OCI-LY7 (cell line): ENCODE measurements around the gene RTL1. TPM values are rescaled to one million over a fixed set of nuclear protein-coding genes. Genes with fewer than 3 reads are reported as not detected.

ENCODE experiments used
- BruUV-seq: library from RNA; stranded (reverse); fragments of 400-500 nt; replicated peaks from 2 replicates; lab custom pipeline; 2021; lab: Mats Ljungman, UMichigan
- CTCF ChIA-PET: fragments of 300-600 bp; sonication (Branson Sonifier 250); formaldehyde crosslinking; loops from one replicate; lab custom pipeline; 2022; ENCODE audit warnings: antibody characterized with exemption; ENCODE audit not compliant: unreplicated experiment; lab: Charles Lee
- POLR2A ChIA-PET: fragments of 300-600 bp; sonication (Branson Sonifier 250); formaldehyde crosslinking; loops from one replicate; lab custom pipeline; 2022; ENCODE audit warnings: antibody characterized with exemption; lab: Charles Lee
- DNase-seq: peaks from one replicate; pipeline ENCODE4 v3.0.0-alpha.2; 2015; ENCODE audit warnings: low spot score
- H2AFZ ChIP-seq: fragments of 200-600 bp; sonication (generic), shearing (Covaris generic); 2 replicates; pipeline ENCODE4 v1.6.1; 2014; ENCODE audit warnings: mild to moderate bottlenecking, antibody characterized with exemption, low read length, moderate library complexity
- H3K27ac ChIP-seq: fragments of 200-600 bp; sonication (generic); 2 replicates; pipeline ENCODE4 v1.5.1; 2014; ENCODE audit warnings: mixed run types, low read depth, mild to moderate bottlenecking, moderate library complexity, low read length, inconsistent platforms; ENCODE audit not compliant: poor library complexity, severe bottlenecking
- H3K36me3 ChIP-seq: fragments of 200-600 bp; sonication (generic); 2 replicates; pipeline ENCODE4 v1.6.1; 2014; ENCODE audit warnings: mild to moderate bottlenecking, antibody characterized with exemption, low read length, moderate library complexity, mixed read lengths; ENCODE audit not compliant: insufficient read depth
- H3K4me1 ChIP-seq: fragments of 200-600 bp; sonication (generic); 2 replicates; pipeline ENCODE4 v1.5.1; 2014; ENCODE audit warnings: mild to moderate bottlenecking, low read length; ENCODE audit not compliant: insufficient read depth, poor library complexity, severe bottlenecking
- H3K4me2 ChIP-seq: fragments of 200-600 bp; sonication (generic); 2 replicates; pipeline ENCODE4 v1.6.1; 2014; ENCODE audit warnings: mild to moderate bottlenecking, low read length
- H3K4me3 ChIP-seq: fragments of 200-600 bp; sonication (generic); 2 replicates; pipeline ENCODE4 v1.5.1; 2014; ENCODE audit warnings: mild to moderate bottlenecking, low read depth, low read length; ENCODE audit not compliant: poor library complexity, severe bottlenecking
- H3K79me2 ChIP-seq: fragments of 200-600 bp; sonication (generic); 2 replicates; pipeline ENCODE4 v1.6.1; 2016; ENCODE audit warnings: low read depth, mild to moderate bottlenecking, low read length, moderate library complexity, mixed read lengths; ENCODE audit not compliant: insufficient read depth
- H3K9me2 ChIP-seq: fragments of 200-600 bp; sonication (generic); 2 replicates; pipeline ENCODE4 v1.6.1; 2016; ENCODE audit warnings: mild to moderate bottlenecking, low read length, mixed read lengths; ENCODE audit not compliant: insufficient read depth
- H3K9me3 ChIP-seq: fragments of 200-600 bp; sonication (generic); 2 replicates; pipeline ENCODE4 v1.6.1; 2014; ENCODE audit warnings: mild to moderate bottlenecking, mixed run types, low read length, mixed read lengths
- H4K20me1 ChIP-seq: fragments of 200-600 bp; sonication (generic); 2 replicates; pipeline ENCODE4 v1.6.1; 2014; ENCODE audit warnings: mild to moderate bottlenecking, antibody characterized with exemption, low read length, moderate library complexity, mixed read lengths; ENCODE audit not compliant: insufficient read depth
- EZH2phosphoT487 ChIP-seq: fragments of 200-600 bp; sonication (generic); IDR thresholded peaks from 2 replicates; pipeline ENCODE4 v1.6.1; 2018; ENCODE audit warnings: low read depth, borderline replicate concordance, mild to moderate bottlenecking, mixed run types, antibody characterized with exemption, low read length, moderate library complexity, mixed read lengths
- intact Hi-C: fragments of 100-400 bp; cut with micrococcal nuclease; formaldehyde crosslinking; loops from one replicate; pipeline ENCODE4 v1.10.0; 2022; ENCODE audit not compliant: unreplicated experiment
- total RNA-seq, 2 experiments: library from RNA; depleted of rRNA in 1 of 2; stranded (reverse); fragments of >200 nt in 1 of 2; shearing (Covaris generic) in 1 of 2; gene quantifications; 2 replicates each; pipeline ENCODE4 v1.2.3, GENCODE V29; 2014 to 2022
- TF ChIP-seq, protein P1 (sequence below): fragments of 200-600 bp; sonication (generic); conservative IDR thresholded peaks from 2 replicates; pipeline ENCODE4 v1.5.1; 2014; ENCODE audit warnings: mild to moderate bottlenecking, antibody characterized with exemption, low read length, moderate library complexity, mixed read lengths

The RTL1 gene
- total RNA-seq, 2 experiments from 2014 or later: not detected

DNA sequence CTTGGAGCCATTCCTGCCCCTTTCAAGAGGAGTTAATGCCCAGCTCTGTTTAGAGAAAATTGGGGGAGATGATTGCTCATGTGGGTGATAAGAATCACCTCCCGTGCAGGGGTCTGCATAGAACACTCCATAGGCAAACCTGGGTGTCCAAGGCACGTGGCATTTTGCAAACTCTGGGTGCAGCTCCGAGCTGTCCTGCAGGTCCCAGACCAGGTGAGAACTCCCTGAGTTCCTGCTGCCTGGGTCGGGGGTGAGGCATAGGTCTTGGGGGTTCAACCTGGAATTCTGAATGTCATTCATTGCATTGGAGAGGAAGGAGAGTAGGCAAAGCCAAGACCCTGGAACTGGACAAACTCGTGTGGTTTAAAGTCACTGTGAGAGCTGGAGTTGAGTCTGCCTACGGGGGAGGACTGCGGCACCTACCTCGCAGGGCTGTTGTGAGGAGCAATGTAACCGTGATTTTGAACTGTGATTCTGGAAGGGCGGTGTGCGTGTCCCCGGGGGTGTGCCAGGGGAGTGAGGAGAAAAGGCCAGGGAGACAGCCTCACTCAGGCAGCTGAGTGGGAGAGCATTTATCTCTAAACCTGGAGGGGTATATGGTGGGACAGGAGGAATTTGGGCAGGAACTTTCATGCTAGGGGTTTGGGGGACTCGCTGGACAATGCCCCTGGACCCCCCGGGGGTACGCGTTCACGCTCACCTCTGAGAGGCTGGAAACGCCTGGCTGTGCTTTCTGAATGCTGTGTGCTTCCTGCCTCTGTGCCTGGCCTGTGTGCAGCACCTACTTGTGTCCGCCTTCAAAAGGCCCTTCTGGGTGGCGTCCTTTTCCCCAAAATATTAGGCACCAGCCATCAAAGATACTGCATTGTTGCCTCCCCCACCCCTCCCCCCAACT is 47.2 kb downstream of the RTL1 start:
- no TSS peak for BruUV-seq
- DNase-seq: no peak
- H3K36me3 ChIP-seq: no peaks in the 10 kb centered on the region
- ChIA-PET POLR2A (no interaction called here), CTCF (no interaction called here)
- intact Hi-C loops: no loop called here
- TF ChIP-seq EZH2phosphoT487: no peak
- H3K79me2 ChIP-seq: no peaks in the 10 kb centered on the region
- no peak overlapping the region for H3K27ac ChIP-seq
- no peaks in the 10 kb centered on the region for H3K4me1 ChIP-seq
- H3K4me2 ChIP-seq: no peak overlapping the region
- no peak overlapping the region for H2AFZ ChIP-seq
- H3K9me3 ChIP-seq: no peaks in the 10 kb centered on the region
- no peaks in the 10 kb centered on the region for H3K9me2 ChIP-seq
- H4K20me1 ChIP-seq: no peaks in the 10 kb centered on the region
- no peak overlapping the region for H3K4me3 ChIP-seq

DNA sequence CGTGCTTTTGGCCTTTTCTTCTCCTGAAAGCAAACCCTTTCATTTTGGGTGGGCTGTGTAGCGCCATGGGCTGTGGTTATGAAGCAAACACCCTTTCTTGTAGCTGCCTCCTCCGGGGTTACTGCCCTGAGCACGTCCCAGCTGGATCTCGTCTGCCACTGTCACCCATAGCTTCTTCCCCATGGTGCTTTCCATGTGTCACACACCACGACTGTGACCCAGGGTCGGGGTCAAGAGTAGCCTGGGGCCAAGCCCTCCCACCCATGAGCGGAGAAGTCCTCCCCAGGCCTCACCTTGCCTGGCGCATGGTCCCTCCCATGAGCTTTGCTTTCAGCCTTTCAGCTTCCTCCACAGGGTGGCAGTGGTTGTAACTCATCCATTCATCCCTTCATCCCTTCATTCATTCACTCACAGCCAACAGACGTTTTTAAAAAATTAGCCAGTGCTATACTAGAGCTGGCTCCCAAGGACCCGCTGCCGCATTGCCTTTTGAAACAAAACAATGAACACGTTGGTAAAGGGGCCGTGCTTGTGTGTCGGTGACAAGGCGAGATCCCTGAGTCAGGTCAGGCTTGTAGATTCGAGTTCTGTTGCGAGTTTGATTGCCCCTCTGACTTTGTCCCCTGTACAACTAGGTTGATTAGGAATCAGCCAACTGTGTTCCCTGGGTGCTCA is 48.1 kb downstream of the RTL1 start:
- H3K79me2 ChIP-seq: no peaks in the 10 kb centered on the region
- no peaks in the 10 kb centered on the region for H3K36me3 ChIP-seq
- H2AFZ ChIP-seq: no peak overlapping the region
- H3K4me3 ChIP-seq: no peak overlapping the region
- no peak overlapping the region for H3K4me2 ChIP-seq
- H3K9me2 ChIP-seq: no peaks in the 10 kb centered on the region
- no peak overlapping the region for H3K27ac ChIP-seq
- intact Hi-C loops: no loop called here
- H3K9me3 ChIP-seq: no peaks in the 10 kb centered on the region
- no peak for DNase-seq
- POLR2A ChIA-PET: no interaction called here
- TF ChIP-seq EZH2phosphoT487: no peak
- TF ChIP-seq, protein P1, sequence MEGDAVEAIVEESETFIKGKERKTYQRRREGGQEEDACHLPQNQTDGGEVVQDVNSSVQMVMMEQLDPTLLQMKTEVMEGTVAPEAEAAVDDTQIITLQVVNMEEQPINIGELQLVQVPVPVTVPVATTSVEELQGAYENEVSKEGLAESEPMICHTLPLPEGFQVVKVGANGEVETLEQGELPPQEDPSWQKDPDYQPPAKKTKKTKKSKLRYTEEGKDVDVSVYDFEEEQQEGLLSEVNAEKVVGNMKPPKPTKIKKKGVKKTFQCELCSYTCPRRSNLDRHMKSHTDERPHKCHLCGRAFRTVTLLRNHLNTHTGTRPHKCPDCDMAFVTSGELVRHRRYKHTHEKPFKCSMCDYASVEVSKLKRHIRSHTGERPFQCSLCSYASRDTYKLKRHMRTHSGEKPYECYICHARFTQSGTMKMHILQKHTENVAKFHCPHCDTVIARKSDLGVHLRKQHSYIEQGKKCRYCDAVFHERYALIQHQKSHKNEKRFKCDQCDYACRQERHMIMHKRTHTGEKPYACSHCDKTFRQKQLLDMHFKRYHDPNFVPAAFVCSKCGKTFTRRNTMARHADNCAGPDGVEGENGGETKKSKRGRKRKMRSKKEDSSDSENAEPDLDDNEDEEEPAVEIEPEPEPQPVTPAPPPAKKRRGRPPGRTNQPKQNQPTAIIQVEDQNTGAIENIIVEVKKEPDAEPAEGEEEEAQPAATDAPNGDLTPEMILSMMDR: 0 out of 2 replicates have a peak, but pooled peaks have one; percentile 16
- no peaks in the 10 kb centered on the region for H4K20me1 ChIP-seq
- H3K4me1 ChIP-seq: no peaks in the 10 kb centered on the region
- no TSS peak for BruUV-seq
- CTCF ChIA-PET: no interaction called here

DNA sequence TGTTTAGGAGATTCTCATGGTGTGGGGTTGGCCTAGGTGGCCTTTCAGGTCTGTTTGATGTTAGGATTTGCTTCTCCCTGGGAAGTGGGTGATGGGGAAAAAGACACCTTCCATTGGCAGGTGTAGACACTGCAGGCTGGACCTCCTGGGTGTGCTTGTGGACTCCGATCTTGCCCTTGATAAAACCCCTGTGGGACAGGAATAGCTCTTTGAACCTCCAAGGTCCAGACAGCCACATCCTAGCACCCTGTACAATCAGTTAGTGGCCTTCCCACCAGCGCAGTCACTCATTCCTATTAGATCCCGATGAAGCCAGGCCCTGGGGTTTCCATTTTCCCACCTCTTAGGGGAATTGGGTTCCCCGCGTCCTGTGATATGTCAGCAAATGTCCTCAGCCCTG is 49.1 kb downstream of the RTL1 start:
- POLR2A ChIA-PET: no interaction called here
- H2AFZ ChIP-seq: no peak overlapping the region
- no peaks in the 10 kb centered on the region for H3K79me2 ChIP-seq
- H3K9me2 ChIP-seq: no peaks in the 10 kb centered on the region
- H3K27ac ChIP-seq: no peak overlapping the region
- no peaks in the 10 kb centered on the region for H4K20me1 ChIP-seq
- BruUV-seq: no TSS peak
- H3K9me3 ChIP-seq: no peaks in the 10 kb centered on the region
- no peaks in the 10 kb centered on the region for H3K36me3 ChIP-seq
- no peak overlapping the region for H3K4me2 ChIP-seq
- DNase-seq: no peak
- no peak overlapping the region for H3K4me3 ChIP-seq
- intact Hi-C loops: no loop called here
- H3K4me1 ChIP-seq: no peaks in the 10 kb centered on the region
- CTCF ChIA-PET: interaction anchor here (0.5 kb wide), 1 partner anchor 458 kb away, joined by 3 read pairs; no protein-coding TSS in a partner anchor
- TF ChIP-seq EZH2phosphoT487: no peak
- TF ChIP-seq, protein P1: no peak
